Testis (tissue), 3 donors: ENCODE results near the gene ALK. TPM values are rescaled to one million over a fixed set of nuclear protein-coding genes. Genes with fewer than 3 reads are reported as not detected.

Source experiments
- DNase-seq: peaks from one replicate; pipeline ENCODE4 v3.0.0-alpha.2; 2019
- H3K27ac ChIP-seq, 2 donors: fragments of 200-600 bp; sonication (generic); one replicate each; pipeline ENCODE4 v1.5.1; 2019
- H3K27me3 ChIP-seq: fragments of 200-600 bp; sonication (generic); one replicate; pipeline ENCODE4 v1.5.1; 2019
- H3K36me3 ChIP-seq: fragments of 200-600 bp; sonication (generic); one replicate; pipeline ENCODE4 v1.5.1; 2017; ENCODE audit warnings: low read depth; ENCODE audit errors: missing control alignments
- H3K4me1 ChIP-seq: fragments of 200-600 bp; sonication (generic); one replicate; pipeline ENCODE4 v1.5.1; 2019
- H3K4me3 ChIP-seq, 2 donors: fragments of 200-600 bp; sonication (generic); one replicate each; pipeline ENCODE4 v1.5.1; 2017 to 2019
- H3K9me3 ChIP-seq: fragments of 200-600 bp; sonication (generic); one replicate; pipeline ENCODE4 v1.5.1; 2017
- CTCF ChIP-seq, 3 experiments: fragments of 450-650 bp in 2 of 3; fragments of 200-600 bp in 1 of 3; sonication (generic) in 1 of 3; IDR thresholded peaks; one replicate each; pipeline ENCODE4 v1.5.1; 2016 to 2019; ENCODE audit warnings: antibody characterized with exemption in 3 of 3, mild to moderate bottlenecking in 2 of 3, moderate library complexity in 1 of 3
- POLR2A ChIP-seq: fragments of 450-650 bp; IDR thresholded peaks from one replicate; pipeline ENCODE4 v1.6.1; 2017; ENCODE audit warnings: antibody characterized with exemption, mild to moderate bottlenecking, moderate library complexity
- WGBS, 2 donors: methylation state at CpG; one replicate each; pipeline ENCODE4 v1.1.5; 2018; 5-methylcytosine and 5-hydroxymethylcytosine counted together
- intact Hi-C: fragments of 100-400 bp; cut with DNase I; formaldehyde crosslinking; loops from one replicate; pipeline ENCODE4 v1.15.1; 2023; ENCODE audit warnings: low total_unique reads
- polyA plus RNA-seq: library from polyadenylated mRNA; stranded (reverse); fragments of 350-450 nt; fragmentation: Illumina TruSeq; extraction: RNeasy Lipid Tissue Mini Kit (QIAGEN cat#74804); gene quantifications from one replicate; pipeline ENCODE4 v1.2.3, GENCODE V29; 2014; ENCODE audit warnings: low read depth, low replicate concordance; ENCODE audit not compliant: insufficient read depth
- total RNA-seq, 2 donors: library from RNA; depleted of rRNA; stranded (reverse); fragments of >200 nt; gene quantifications; one replicate each; pipeline ENCODE4 v1.2.3, GENCODE V29; 2016

The ALK gene
- total and polyA plus RNA-seq, 3 donors from 2014 or later = 2.1 to 3.8 (median 3.8) TPM

- Histone ChIP-seq H3K4me3 (no peak overlapping the region), H3K36me3 (no peaks in the 10 kb centered on the region), H3K27me3 (no peaks in the 10 kb centered on the region), H3K27ac (no peak overlapping the region), H3K9me3 (no peaks in the 10 kb centered on the region), H3K4me1 (no peaks in the 10 kb centered on the region)
- no peak for TF ChIP-seq POLR2A
- no peak for TF ChIP-seq CTCF (IDR thresholded peaks at IDR 0.05)
- DNase-seq = no peak
- intact Hi-C loops = no loop called here
Observed at GRCh38 chr2:29819570-29819969, 101.8 kb downstream of the ALK start.

- no peaks in the 10 kb centered on the region for H3K9me3 ChIP-seq
- no peak overlapping the region for H3K4me3 ChIP-seq
- no peaks in the 10 kb centered on the region for H3K27me3 ChIP-seq
- no peaks in the 10 kb centered on the region for H3K36me3 ChIP-seq
- intact Hi-C loops = no loop called here
- no peak overlapping the region for H3K27ac ChIP-seq
- 38 to 59% methylated on average over 26 of the region's 26 CpGs for WGBS, 2 donors
- H3K4me1 ChIP-seq = no peaks in the 10 kb centered on the region
- peak; percentile 24 for DNase-seq
- no peak for TF ChIP-seq CTCF (IDR thresholded peaks at IDR 0.05)
Observed at GRCh38 chr2:29817801-29818680, 103.3 kb downstream of the ALK start.

GRCh38 chr2:29817299-29817698 is 104.1 kb downstream of the ALK start:
- Histone ChIP-seq H3K27me3 (no peaks in the 10 kb centered on the region), H3K27ac (no peak overlapping the region), H3K9me3 (no peaks in the 10 kb centered on the region), H3K4me1 (no peaks in the 10 kb centered on the region), H3K4me3 (no peak overlapping the region), H3K36me3 (no peaks in the 10 kb centered on the region)
- intact Hi-C loops = no loop called here
- TF ChIP-seq POLR2A (no peak), CTCF (IDR thresholded peaks at IDR 0.05) (no peak)
- WGBS, 2 donors = 86 to 88% methylated on average over 4 of the region's 4 CpGs
- DNase-seq = no peak

- no peaks in the 10 kb centered on the region for H3K4me1 ChIP-seq
- intact Hi-C loops = no loop called here
- no peak for DNase-seq
- H3K4me3 ChIP-seq = no peak overlapping the region
- no peaks in the 10 kb centered on the region for H3K36me3 ChIP-seq
- H3K27ac ChIP-seq = no peak overlapping the region
- H3K27me3 ChIP-seq = no peaks in the 10 kb centered on the region
- TF ChIP-seq CTCF (IDR thresholded peaks at IDR 0.05) (no peak), POLR2A (no peak)
- WGBS, 2 donors = 44 to 53% methylated on average over 4 of the region's 4 CpGs
- no peaks in the 10 kb centered on the region for H3K9me3 ChIP-seq
Observed at GRCh38 chr2:29816651-29817050, 104.7 kb downstream of the ALK start.

- intact Hi-C loops = no loop called here
- no peak for DNase-seq
- WGBS, 2 donors = 55 to 72% methylated on average over 1 of the region's 1 CpG
- Histone ChIP-seq H3K27me3 (no peaks in the 10 kb centered on the region), H3K9me3 (no peaks in the 10 kb centered on the region), H3K4me1 (no peaks in the 10 kb centered on the region), H3K4me3 (no peak overlapping the region), H3K36me3 (no peaks in the 10 kb centered on the region), H3K27ac (no peak overlapping the region)
- no peak for TF ChIP-seq CTCF (IDR thresholded peaks at IDR 0.05)
Observed at GRCh38 chr2:29811378-29811777, 110.0 kb downstream of the ALK start.
